ENCODE measurements around the gene TLL2. TPM values are rescaled to one million over a fixed set of nuclear protein-coding genes. Genes with fewer than 3 reads are reported as not detected.

The TLL2 gene
- total and polyA plus RNA-seq, 9 of the 15 experiments (the other 6 are each of a cell fraction or from before 2014, with no cell fraction given), result 0.09 TPM; not detected in 8

DNA sequence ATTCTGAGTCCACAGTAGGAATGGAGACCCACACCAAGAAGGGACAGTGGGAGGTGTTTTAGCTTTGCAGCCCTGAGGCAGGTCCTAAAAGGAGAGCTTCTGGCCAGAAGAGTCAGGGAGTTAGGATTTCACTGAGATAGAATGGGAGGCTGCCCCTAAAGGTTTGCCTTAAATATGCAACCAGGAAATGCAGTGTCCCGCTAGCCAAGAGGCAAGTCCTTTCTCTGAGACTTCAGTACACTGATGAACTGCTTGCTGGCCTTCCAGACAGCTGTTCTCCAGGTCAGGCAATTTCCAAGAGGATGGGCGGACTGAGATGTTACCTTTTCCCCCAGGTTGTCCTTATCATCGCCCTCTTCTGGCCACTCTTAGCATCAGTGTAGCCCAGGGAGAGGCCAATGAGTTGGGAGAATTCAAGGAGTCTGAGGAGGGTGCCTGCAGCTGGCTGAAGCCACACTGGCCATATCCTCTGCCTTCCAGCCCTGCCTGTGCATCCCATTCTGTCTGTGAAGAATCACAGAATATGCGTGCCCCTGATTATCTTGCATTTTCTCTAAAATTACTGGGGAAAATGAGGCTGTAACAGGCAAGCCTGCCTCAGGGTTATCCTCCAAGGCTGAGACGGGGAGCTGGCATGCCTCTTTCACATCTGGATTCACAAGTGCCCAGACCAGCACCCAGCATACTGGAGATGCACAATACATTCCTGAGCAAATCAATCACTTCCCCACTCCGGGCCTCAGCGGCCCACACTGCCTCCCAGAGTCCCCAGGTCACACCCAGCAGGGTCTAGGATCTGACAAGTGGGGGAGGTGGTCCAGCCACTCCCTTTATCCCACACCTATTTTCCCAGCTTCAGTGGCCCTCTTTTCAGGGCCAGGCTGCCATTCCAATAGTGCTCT, 2.4 kb downstream of the TLL2 start (continued):
- TF ChIP-seq ZFP30 (CRISPR knock-in tag; IDR thresholded peaks at IDR 0.05; ENCODE audit: borderline replicate concordance) (no peak), RAD21 (CRISPR knock-in tag; conservative IDR thresholded peaks at IDR 0.05 in 1 of 2, IDR thresholded peaks at IDR 0.05 in 1 of 2) (peak in 1 of 2 experiments; percentile 44; a peak in 2 of 4 replicates), OTX1 (CRISPR knock-in tag; IDR thresholded peaks at IDR 0.05) (no peak), PHTF2 (CRISPR knock-in tag; IDR thresholded peaks at IDR 0.05) (no peak), PTBP1 (IDR thresholded peaks at IDR 0.05; ENCODE audit: low read depth, low read length) (no peak), RBBP5 (IDR thresholded peaks at IDR 0.05; ENCODE audit: borderline replicate concordance, insufficient read depth, low read length, poor library complexity, severe bottlenecking) (no peak), SREBF2 (CRISPR knock-in tag; IDR thresholded peaks at IDR 0.05) (no peak)

DNA sequence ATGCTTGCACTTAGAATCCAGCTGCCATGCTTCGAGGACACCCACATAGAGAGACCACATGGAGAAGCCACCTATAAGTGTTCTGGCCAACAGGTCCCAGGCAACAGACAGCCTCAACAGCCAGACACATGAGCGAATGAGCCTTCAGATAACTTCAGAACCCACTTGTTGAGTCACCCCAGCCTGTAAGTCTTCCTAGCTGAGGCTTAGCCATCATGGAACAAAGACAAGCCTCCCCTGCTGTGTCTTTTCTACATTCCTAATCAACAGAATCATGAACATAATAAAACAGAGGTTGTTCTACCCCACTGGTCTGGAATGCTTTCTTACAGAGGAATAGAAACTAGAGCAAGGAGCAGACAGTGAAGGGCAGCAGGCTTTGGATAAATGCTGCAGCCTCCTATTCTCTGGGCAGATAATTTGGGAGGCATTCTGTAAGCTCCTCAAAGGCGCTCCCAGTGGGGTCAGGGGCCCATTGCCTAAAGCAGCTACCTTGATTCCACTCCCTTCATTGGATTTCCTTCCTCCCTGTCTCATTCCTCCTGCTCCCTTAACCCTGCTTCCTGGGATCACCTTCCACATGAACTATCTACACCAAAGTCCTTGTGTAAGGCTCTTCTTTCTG, 4.6 kb downstream of the TLL2 start:
- in situ Hi-C loops (cut with MboI) (no loop called here), intact Hi-C loops (cut with micrococcal nuclease) (no loop called here)
- 0 out of 2 replicates have a peak, but pooled peaks cover 4% of the 10 kb centered on the region for H4K20me1 ChIP-seq (replicated peaks; ENCODE audit: control insufficient read depth, insufficient read depth, low read length)
- FAIRE-seq, result no peak
- 3% methylated on average over 3 of the region's 3 CpGs for WGBS (ENCODE audit: insufficient coverage, low coverage, missing lambda C conversion rate)
- ChIA-PET CTCF (ENCODE audit: low intra/inter-chr PET ratio) (no interaction called here), POLR2A (interaction anchor here (0.7 kb wide), 1 partner anchor 93 kb away, joined by 3 read pairs; no protein-coding TSS in a partner anchor)
- no peak overlapping the region for H2AFZ ChIP-seq (ENCODE audit: low read depth, low read length)
- H3K9me3 ChIP-seq (replicated peaks; ENCODE audit: control insufficient read depth, insufficient read depth, low read depth, low read length), result no peaks in the 10 kb centered on the region
- no peak for ATAC-seq
- H3K9ac ChIP-seq (ENCODE audit: insufficient read depth in 1 of 2, low read depth in 2 of 2, low read length in 2 of 2), result no peak overlapping the region
- H3K9me1 ChIP-seq (ENCODE audit: control insufficient read depth, insufficient read depth, low read length), result no peaks in the 10 kb centered on the region
- no peak overlapping the region for H3K27ac ChIP-seq (ENCODE audit: extremely low read depth, low read depth, low read length)
- no peak overlapping the region for H3K4me3 ChIP-seq
- peaks cover 0 to 36% of the 10 kb centered on the region in 2 experiments; a peak in 3 of 5 replicates for H3K27me3 ChIP-seq (ENCODE audit: control insufficient read depth in 2 of 2, insufficient read depth in 2 of 2, low read length in 2 of 2)
- no TSS peak for BruUV-seq (replicated peaks)
- H3K4me2 ChIP-seq (ENCODE audit: insufficient read depth, low read length), result no peak overlapping the region
- H3K36me3 ChIP-seq (ENCODE audit: control insufficient read depth, insufficient read depth, low read length), result no peaks in the 10 kb centered on the region
- DNase-seq (ENCODE audit: extremely low read depth in 1 of 4, low spot score in 3 of 4), result no peak
- peaks cover 3 to 20% of the 10 kb centered on the region in 2 experiments; a peak in 3 of 5 replicates for H3K4me1 ChIP-seq (replicated peaks in 1 of 2; ENCODE audit: control insufficient read depth in 2 of 2, insufficient read depth in 2 of 2, low read length in 2 of 2)
- H3K79me2 ChIP-seq (ENCODE audit: control insufficient read depth, insufficient read depth, low read length), result no peaks in the 10 kb centered on the region
- TF ChIP-seq MEIS2 (IDR thresholded peaks at IDR 0.05; ENCODE audit: partially characterized antibody) (no peak), ZNF764 (CRISPR knock-in tag; IDR thresholded peaks at IDR 0.05; ENCODE audit: low read depth) (no peak), TFAM (CRISPR knock-in tag; conservative IDR thresholded peaks at IDR 0.05) (no peak), RBM14 (IDR thresholded peaks at IDR 0.05; ENCODE audit: borderline replicate concordance, insufficient read depth, low read depth, low read length) (no peak), BDP1 (IDR thresholded peaks at IDR 0.05; ENCODE audit: insufficient read depth, insufficient read length) (no peak), SAFB (IDR thresholded peaks at IDR 0.05; ENCODE audit: borderline replicate concordance, low read depth, low read length) (no peak), ARHGAP35 (IDR thresholded peaks at IDR 0.05; ENCODE audit: partially characterized antibody) (no peak)
- TF ChIP-seq, protein P1, sequence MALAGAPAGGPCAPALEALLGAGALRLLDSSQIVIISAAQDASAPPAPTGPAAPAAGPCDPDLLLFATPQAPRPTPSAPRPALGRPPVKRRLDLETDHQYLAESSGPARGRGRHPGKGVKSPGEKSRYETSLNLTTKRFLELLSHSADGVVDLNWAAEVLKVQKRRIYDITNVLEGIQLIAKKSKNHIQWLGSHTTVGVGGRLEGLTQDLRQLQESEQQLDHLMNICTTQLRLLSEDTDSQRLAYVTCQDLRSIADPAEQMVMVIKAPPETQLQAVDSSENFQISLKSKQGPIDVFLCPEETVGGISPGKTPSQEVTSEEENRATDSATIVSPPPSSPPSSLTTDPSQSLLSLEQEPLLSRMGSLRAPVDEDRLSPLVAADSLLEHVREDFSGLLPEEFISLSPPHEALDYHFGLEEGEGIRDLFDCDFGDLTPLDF (CRISPR knock-in tag; IDR thresholded peaks at IDR 0.05), result no peak
- TF ChIP-seq, protein P2, sequence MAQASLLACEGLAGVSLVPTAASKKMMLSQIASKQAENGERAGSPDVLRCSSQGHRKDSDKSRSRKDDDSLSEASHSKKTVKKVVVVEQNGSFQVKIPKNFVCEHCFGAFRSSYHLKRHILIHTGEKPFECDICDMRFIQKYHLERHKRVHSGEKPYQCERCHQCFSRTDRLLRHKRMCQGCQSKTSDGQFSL (CRISPR knock-in tag; IDR thresholded peaks at IDR 0.05), result no peak
- TF ChIP-seq, protein P2 (tag; IDR thresholded peaks at IDR 0.05), result no peak

All from K562 (cell line).